HEK293 (cell line): ENCODE measurements around the gene SSB.
"Not testable (repeated sequence)": the region's sequence is repeated elsewhere in the genome, so short reads cannot be mapped to it uniquely, and the experiment has no call there.

Experiments
- CTCF ChIA-PET: fragments of 350-600 bp; formaldehyde crosslinking; extraction: SDS; loops from one replicate; lab custom pipeline; 2021; ENCODE audit warnings: antibody characterized with exemption; lab: Yijun Ruan, JAX
- POLR2A ChIA-PET: fragments of 300-600 bp; formaldehyde crosslinking; extraction: SDS; loops from one replicate; lab custom pipeline; 2020; ENCODE audit warnings: antibody characterized with exemption, inconsistent platforms; lab: Yijun Ruan, JAX
- H3K27ac ChIP-seq: fragments of 200-500 bp; sonication (Bioruptor generic); 2 replicates; pipeline ENCODE4 v1.5.1; 2014; ENCODE audit warnings: low read depth, low read length, control low read depth, inconsistent platforms; ENCODE audit errors: extremely low read depth
- H3K36me3 ChIP-seq, 2 experiments: fragments of 200-500 bp in 1 of 2; sonication (Bioruptor generic) in 1 of 2; 1 replicate in 1 of 2; 2 replicates in 1 of 2; pipeline ENCODE4 v1.5.1; 2014 to 2017; ENCODE audit warnings: inconsistent platforms in 2 of 2, low read length in 2 of 2; ENCODE audit not compliant: control insufficient read depth in 2 of 2, insufficient read depth in 1 of 2
- H3K4me1 ChIP-seq: fragments of 200-500 bp; sonication (Bioruptor generic); 2 replicates; pipeline ENCODE4 v1.5.1; 2014; ENCODE audit warnings: mild to moderate bottlenecking, low read length, inconsistent platforms; ENCODE audit not compliant: control insufficient read depth, insufficient read depth
- H3K4me3 ChIP-seq: 2 replicates; pipeline ENCODE4 v1.5.1; 2011; ENCODE audit warnings: low read depth, mild to moderate bottlenecking, control low read depth, low read length, moderate library complexity
- H3K9me3 ChIP-seq: fragments of 200-500 bp; sonication (Bioruptor generic); 2 replicates; pipeline ENCODE4 v1.5.1; 2014; ENCODE audit warnings: low read depth, low read length, inconsistent platforms; ENCODE audit not compliant: control insufficient read depth, insufficient read depth
- KLF1 ChIP-seq: fragments of 450-650 bp; formaldehyde crosslinking; IDR thresholded peaks from 2 replicates; pipeline ENCODE4 v1.5.1; 2016; ENCODE audit warnings: missing biosample characterization, missing genetic modification characterization
- SETDB1 ChIP-seq: IDR thresholded peaks from one replicate; pipeline ENCODE4 v1.6.1; 2017; ENCODE audit warnings: mild to moderate bottlenecking, low read length, moderate library complexity, mixed read lengths; ENCODE audit not compliant: insufficient read length
- ZFHX2 ChIP-seq: fragments of 450-650 bp; formaldehyde crosslinking; conservative IDR thresholded peaks from 2 replicates; pipeline ENCODE4 v1.5.1; 2016; ENCODE audit warnings: missing biosample characterization, missing genetic modification characterization
- ZFP3 ChIP-seq: fragments of 450-650 bp; formaldehyde crosslinking; IDR thresholded peaks from 2 replicates; pipeline ENCODE4 v1.5.1; 2016; ENCODE audit warnings: low read depth, missing biosample characterization, missing genetic modification characterization
- ZFP69B ChIP-seq: fragments of 450-650 bp; formaldehyde crosslinking; IDR thresholded peaks from 2 replicates; pipeline ENCODE4 v1.5.1; 2016; ENCODE audit warnings: missing biosample characterization, missing genetic modification characterization
- ZNF121 ChIP-seq: fragments of 450-650 bp; formaldehyde crosslinking; IDR thresholded peaks from 2 replicates; pipeline ENCODE4 v1.5.1; 2016; ENCODE audit warnings: missing biosample characterization, missing genetic modification characterization
- ZNF175 ChIP-seq: fragments of 450-650 bp; formaldehyde crosslinking; IDR thresholded peaks from 2 replicates; pipeline ENCODE4 v1.5.1; 2016; ENCODE audit warnings: missing biosample characterization, missing genetic modification characterization
- ZNF521 ChIP-seq: fragments of 450-650 bp; formaldehyde crosslinking; IDR thresholded peaks from 2 replicates; pipeline ENCODE4 v1.5.1; 2017; ENCODE audit warnings: missing biosample characterization, mild to moderate bottlenecking, missing genetic modification characterization
- ZNF600 ChIP-seq: fragments of 450-650 bp; formaldehyde crosslinking; IDR thresholded peaks from 2 replicates; pipeline ENCODE4 v1.5.1; 2016; ENCODE audit warnings: missing biosample characterization, missing genetic modification characterization
- TF ChIP-seq, protein P1 (sequence below): fragments of 450-650 bp; formaldehyde crosslinking; IDR thresholded peaks from 2 replicates; pipeline ENCODE4 v1.5.1; 2017; ENCODE audit warnings: missing biosample characterization, missing genetic modification characterization
- TF ChIP-seq, protein P2 (sequence below): fragments of 450-650 bp; formaldehyde crosslinking; IDR thresholded peaks from 2 replicates; pipeline ENCODE4 v1.5.1; 2016; ENCODE audit warnings: missing biosample characterization, missing genetic modification characterization
- TF ChIP-seq, protein P3 (sequence below): fragments of 450-650 bp; formaldehyde crosslinking; IDR thresholded peaks from 2 replicates; pipeline ENCODE4 v1.5.1; 2016; ENCODE audit warnings: missing biosample characterization, missing genetic modification characterization, low read depth

SSB gene

DNA sequence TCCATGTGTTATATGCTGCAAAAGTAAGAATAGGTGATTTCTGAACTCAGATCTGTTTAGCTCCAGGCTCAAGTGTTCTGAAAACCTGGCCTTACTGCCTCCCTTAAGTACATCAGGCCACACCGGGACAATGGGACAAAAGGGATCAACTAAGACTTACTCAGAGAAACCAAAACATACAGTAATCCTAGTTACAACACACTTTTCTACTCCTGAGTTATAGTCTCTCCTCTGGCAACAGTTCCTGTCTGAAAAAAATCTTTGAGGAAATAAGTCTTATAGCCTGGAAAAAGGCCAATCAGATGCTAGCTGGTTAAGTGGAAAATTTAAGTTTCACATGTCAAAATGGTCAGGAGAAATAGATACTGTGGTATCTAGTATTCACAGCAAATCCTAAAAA is 20.4 kb downstream of the SSB start (continued):
- no peak for TF ChIP-seq ZFP3 (tag by site-specific recombination)

DNA sequence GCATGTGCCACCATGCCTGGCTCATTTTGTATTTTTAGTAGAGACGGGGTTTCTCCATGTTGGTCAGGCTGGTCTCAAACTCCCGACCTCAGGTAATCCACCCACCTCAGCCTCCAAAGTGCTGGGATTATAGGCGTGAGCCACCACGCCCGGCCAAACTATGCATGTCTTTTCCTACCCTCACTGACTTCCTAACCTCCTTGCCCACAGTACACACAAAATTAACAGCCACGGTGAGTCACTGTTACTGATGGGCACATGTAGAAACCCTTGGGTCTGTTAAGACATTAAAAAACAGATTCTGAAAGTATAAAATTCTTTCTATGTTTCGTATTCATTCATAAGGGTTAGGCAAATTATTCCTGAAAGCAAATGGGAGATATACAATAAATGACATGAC is 21.4 kb downstream of the SSB start:
- H3K4me1 ChIP-seq, H3K9me3 ChIP-seq, H3K4me3 ChIP-seq, H3K27ac ChIP-seq: not testable (repeated sequence)
- TF ChIP-seq KLF1 (tag by site-specific recombination) (peak; percentile 85), ZFHX2 (tag by site-specific recombination) (0 out of 2 replicates have a peak, but pooled peaks have one; percentile 7), ZNF600 (tag by site-specific recombination) (peak; percentile 50; the same call in 1 of the 2 replicates)
- H3K36me3 ChIP-seq, result peaks cover 10 to 52% of the 10 kb centered on the region in 2 experiments
- CTCF ChIA-PET, result interaction anchor here (0.6 to 0.8 kb wide), 2 partner anchors 57 to 374 kb away, joined by 3 to 4 read pairs; no protein-coding TSS in a partner anchor
- POLR2A ChIA-PET, result interaction anchor here (0.6 kb wide), 1 partner anchor 90 kb away, joined by 3 read pairs; no protein-coding TSS in a partner anchor

DNA sequence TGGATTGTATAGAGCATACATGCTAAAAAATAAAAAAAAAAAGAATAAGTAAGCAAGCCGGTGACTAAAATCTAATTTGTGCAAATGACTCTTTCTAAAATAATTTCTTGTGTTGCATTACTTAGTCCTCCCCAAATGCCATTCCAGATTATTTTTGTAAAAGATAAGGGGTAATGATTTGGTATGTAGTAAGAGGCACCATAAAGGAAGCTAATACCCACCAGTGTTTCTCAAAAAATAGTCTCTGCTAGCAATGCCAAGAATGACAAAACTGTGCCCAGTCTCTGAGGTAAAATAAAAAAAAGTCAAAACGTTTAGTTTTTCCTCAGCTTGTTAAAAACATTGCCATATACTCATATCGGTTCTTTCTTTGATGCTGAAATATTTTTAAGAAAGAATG is 23.4 kb downstream of the SSB start:
- TF ChIP-seq, protein P1, sequence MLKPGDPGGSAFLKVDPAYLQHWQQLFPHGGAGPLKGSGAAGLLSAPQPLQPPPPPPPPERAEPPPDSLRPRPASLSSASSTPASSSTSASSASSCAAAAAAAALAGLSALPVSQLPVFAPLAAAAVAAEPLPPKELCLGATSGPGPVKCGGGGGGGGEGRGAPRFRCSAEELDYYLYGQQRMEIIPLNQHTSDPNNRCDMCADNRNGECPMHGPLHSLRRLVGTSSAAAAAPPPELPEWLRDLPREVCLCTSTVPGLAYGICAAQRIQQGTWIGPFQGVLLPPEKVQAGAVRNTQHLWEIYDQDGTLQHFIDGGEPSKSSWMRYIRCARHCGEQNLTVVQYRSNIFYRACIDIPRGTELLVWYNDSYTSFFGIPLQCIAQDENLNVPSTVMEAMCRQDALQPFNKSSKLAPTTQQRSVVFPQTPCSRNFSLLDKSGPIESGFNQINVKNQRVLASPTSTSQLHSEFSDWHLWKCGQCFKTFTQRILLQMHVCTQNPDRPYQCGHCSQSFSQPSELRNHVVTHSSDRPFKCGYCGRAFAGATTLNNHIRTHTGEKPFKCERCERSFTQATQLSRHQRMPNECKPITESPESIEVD, result peak; percentile 65
- TF ChIP-seq ZFP69B, result no peak
- no peak overlapping the region for H3K4me3 ChIP-seq
- ChIA-PET CTCF (interaction anchor here (0.5 to 0.7 kb wide), 4 partner anchors 10 to 371 kb away, joined by 3 to 6 read pairs (median 3); no protein-coding TSS in a partner anchor), POLR2A (no interaction called here)
- H3K27ac ChIP-seq, result no peak overlapping the region
- H3K9me3 ChIP-seq, result no peaks in the 10 kb centered on the region
- no peaks in the 10 kb centered on the region; the same call in 1 of the 2 replicates for H3K4me1 ChIP-seq
- peaks cover 6 to 35% of the 10 kb centered on the region in 2 experiments; a peak in 2 of 3 replicates for H3K36me3 ChIP-seq

DNA sequence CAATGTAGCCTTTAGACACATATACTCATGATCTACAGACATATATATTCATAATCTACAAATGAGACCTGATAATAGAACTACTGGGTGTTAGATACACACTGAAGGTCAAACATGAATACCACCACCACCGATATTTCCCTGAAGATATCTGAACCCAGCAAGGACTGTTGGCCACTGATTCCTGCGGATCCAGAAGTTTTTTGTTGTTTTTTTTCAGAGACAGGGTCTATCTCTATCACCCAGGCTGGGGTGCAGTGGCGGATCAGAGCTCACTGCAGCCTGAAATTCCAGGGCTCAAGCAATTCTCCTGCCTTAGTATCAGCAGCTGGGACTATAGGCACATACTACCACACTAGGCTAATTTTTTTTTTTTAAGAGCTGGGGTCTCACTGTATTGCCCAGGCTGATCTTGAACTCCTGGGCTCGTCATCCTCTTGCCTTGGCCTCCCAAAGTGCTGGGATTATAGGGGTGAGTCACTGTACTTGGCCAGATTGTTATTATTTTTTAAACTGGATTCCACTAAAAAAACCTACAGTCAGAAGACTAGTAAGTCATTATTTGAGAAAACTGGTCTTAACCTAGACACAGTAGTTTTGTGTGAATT is 24.2 kb downstream of the SSB start:
- H3K9me3 ChIP-seq, result no peaks in the 10 kb centered on the region
- ChIA-PET CTCF (interaction anchor here (0.5 to 1.5 kb wide), 3 partner anchors 9 to 372 kb away, joined by 3 to 5 read pairs (median 3); no protein-coding TSS in a partner anchor), POLR2A (no interaction called here)
- peaks cover 6 to 28% of the 10 kb centered on the region in 2 experiments; a peak in 2 of 3 replicates for H3K36me3 ChIP-seq
- TF ChIP-seq, protein P2, sequence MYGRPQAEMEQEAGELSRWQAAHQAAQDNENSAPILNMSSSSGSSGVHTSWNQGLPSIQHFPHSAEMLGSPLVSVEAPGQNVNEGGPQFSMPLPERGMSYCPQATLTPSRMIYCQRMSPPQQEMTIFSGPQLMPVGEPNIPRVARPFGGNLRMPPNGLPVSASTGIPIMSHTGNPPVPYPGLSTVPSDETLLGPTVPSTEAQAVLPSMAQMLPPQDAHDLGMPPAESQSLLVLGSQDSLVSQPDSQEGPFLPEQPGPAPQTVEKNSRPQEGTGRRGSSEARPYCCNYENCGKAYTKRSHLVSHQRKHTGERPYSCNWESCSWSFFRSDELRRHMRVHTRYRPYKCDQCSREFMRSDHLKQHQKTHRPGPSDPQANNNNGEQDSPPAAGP (tag by site-specific recombination), result no peak
- TF ChIP-seq ZNF121 (tag by site-specific recombination) (peak; percentile 83; the same call in 1 of the 2 replicates), ZNF521 (tag by site-specific recombination) (no peak), ZNF175 (tag by site-specific recombination) (no peak), SETDB1 (no peak)
- TF ChIP-seq, protein P3, sequence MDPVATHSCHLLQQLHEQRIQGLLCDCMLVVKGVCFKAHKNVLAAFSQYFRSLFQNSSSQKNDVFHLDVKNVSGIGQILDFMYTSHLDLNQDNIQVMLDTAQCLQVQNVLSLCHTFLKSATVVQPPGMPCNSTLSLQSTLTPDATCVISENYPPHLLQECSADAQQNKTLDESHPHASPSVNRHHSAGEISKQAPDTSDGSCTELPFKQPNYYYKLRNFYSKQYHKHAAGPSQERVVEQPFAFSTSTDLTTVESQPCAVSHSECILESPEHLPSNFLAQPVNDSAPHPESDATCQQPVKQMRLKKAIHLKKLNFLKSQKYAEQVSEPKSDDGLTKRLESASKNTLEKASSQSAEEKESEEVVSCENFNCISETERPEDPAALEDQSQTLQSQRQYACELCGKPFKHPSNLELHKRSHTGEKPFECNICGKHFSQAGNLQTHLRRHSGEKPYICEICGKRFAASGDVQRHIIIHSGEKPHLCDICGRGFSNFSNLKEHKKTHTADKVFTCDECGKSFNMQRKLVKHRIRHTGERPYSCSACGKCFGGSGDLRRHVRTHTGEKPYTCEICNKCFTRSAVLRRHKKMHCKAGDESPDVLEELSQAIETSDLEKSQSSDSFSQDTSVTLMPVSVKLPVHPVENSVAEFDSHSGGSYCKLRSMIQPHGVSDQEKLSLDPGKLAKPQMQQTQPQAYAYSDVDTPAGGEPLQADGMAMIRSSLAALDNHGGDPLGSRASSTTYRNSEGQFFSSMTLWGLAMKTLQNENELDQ, result no peak
- no peaks in the 10 kb centered on the region; the same call in 1 of the 2 replicates for H3K4me1 ChIP-seq
- no peak overlapping the region for H3K27ac ChIP-seq
- H3K4me3 ChIP-seq, result no peak overlapping the region
